GM23338 (cell line): ENCODE measurements around the gene SRMS.

Experiments
- CREB1 ChIP-seq: fragments of 250-450 bp; sonication (Bioruptor Pico); IDR thresholded peaks from 2 replicates; pipeline ENCODE4 v1.5.0; 2020; ENCODE audit warnings: low read depth, mild to moderate bottlenecking, moderate library complexity
- CTCF ChIP-seq, 2 experiments: fragments of 200-600 bp in 1 of 2; sonication (generic) in 1 of 2; conservative IDR thresholded peaks; 2 replicates each; pipeline versions ENCODE4 v1.5.1 to v1.6.1; 2016 to 2017; ENCODE audit warnings: antibody characterized with exemption in 2 of 2, low read depth in 2 of 2, mild to moderate bottlenecking in 2 of 2, moderate library complexity in 1 of 2
- EZH2 ChIP-seq: fragments of 200-600 bp; sonication (generic); IDR thresholded peaks from one replicate; pipeline ENCODE4 v1.8.0; 2017; ENCODE audit warnings: antibody characterized with exemption, mild to moderate bottlenecking, low read depth; ENCODE audit not compliant: unreplicated experiment
- EZH2phosphoT487 ChIP-seq: fragments of 200-600 bp; sonication (generic); IDR thresholded peaks from one replicate; pipeline ENCODE4 v1.8.1; 2018; ENCODE audit warnings: antibody characterized with exemption; ENCODE audit not compliant: unreplicated experiment
- JUNB ChIP-seq: IDR thresholded peaks from one replicate; pipeline ENCODE4 v1.6.1; 2016; ENCODE audit warnings: antibody characterized with exemption; ENCODE audit not compliant: unreplicated experiment
- NANOG ChIP-seq: IDR thresholded peaks from 2 replicates; pipeline ENCODE4 v1.6.1; 2016; ENCODE audit warnings: antibody characterized with exemption, borderline replicate concordance
- POLR2AphosphoS5 ChIP-seq: IDR thresholded peaks from 2 replicates; pipeline ENCODE4 v1.6.1; 2016; ENCODE audit warnings: antibody characterized with exemption, low read depth
- REST ChIP-seq: IDR thresholded peaks from one replicate; pipeline ENCODE4 v1.6.1; 2018; ENCODE audit warnings: antibody characterized with exemption; ENCODE audit not compliant: unreplicated experiment
- STAT1 ChIP-seq: IDR thresholded peaks from one replicate; pipeline ENCODE4 v1.6.1; 2016; ENCODE audit warnings: antibody characterized with exemption; ENCODE audit not compliant: unreplicated experiment
- ZNF331 ChIP-seq: fragments of 250-450 bp; sonication (Bioruptor Pico); IDR thresholded peaks from 2 replicates; pipeline ENCODE4 v1.5.0; 2020; ENCODE audit warnings: low read depth, mild to moderate bottlenecking, moderate library complexity
- ZNF462 ChIP-seq: fragments of 250-450 bp; sonication (Bioruptor Pico); IDR thresholded peaks from 2 replicates; pipeline ENCODE4 v1.5.0; 2020; ENCODE audit warnings: mild to moderate bottlenecking, moderate library complexity
- TF ChIP-seq, protein P1 (sequence below): IDR thresholded peaks from 2 replicates; pipeline ENCODE4 v1.6.1; 2016; ENCODE audit warnings: antibody characterized with exemption

DNA sequence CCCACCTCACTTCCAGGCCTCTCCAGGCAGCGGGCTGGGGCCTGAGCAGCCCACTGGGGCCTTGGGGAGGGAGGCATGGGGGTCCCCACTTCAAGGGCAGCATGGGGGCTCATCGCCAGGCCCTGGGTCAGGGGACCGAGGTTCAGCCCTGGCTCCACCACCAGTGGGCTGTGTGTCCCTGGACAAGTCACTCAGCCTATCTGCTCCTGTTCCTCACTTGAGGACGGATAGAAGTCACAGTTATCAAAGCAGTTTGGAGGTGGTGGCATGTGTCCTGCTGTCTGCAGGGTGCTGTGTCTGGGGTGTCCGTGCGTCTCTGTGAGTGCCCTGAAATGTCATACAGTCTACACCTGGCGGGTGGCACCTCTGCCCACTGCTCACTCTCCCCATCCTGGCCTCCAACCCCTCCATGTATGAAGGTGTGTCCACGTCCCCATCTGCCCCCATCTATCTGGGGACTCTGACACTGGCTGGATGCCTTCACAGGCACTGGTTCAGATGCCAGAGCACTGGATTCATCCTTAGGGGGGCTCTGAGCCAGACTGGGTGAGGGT, 52.3 kb downstream of the SRMS start:
- TF ChIP-seq CTCF (conservative IDR thresholded peaks at IDR 0.05; ENCODE audit: low read depth in 2 of 2) (no peak), POLR2AphosphoS5 (no peak), ZNF331 (CRISPR knock-in tag) (no peak), EZH2 (no peak), JUNB (no peak), EZH2phosphoT487 (no peak), CREB1 (CRISPR knock-in tag) (no peak), REST (no peak), STAT1 (no peak), ZNF462 (CRISPR knock-in tag) (no peak), NANOG (no peak)
- TF ChIP-seq, protein P1, sequence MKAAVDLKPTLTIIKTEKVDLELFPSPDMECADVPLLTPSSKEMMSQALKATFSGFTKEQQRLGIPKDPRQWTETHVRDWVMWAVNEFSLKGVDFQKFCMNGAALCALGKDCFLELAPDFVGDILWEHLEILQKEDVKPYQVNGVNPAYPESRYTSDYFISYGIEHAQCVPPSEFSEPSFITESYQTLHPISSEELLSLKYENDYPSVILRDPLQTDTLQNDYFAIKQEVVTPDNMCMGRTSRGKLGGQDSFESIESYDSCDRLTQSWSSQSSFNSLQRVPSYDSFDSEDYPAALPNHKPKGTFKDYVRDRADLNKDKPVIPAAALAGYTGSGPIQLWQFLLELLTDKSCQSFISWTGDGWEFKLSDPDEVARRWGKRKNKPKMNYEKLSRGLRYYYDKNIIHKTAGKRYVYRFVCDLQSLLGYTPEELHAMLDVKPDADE = no peak
